Stimulated activated CD4-positive, alpha-beta T cell treated with anti-CD3 and anti-CD28 coated beads, Interleukin-12 subunit alpha, Interleukin-12 subunit beta, amount 100 ng/mL, for 24 hours (primary cell): ENCODE data around the gene TXNDC11.

Source experiments
- DNase-seq, 2 experiments: peaks; one replicate each; pipeline ENCODE4 v3.0.0-alpha.2; 2020; ENCODE audit warnings: low read depth in 2 of 2

TXNDC11 gene

DNA sequence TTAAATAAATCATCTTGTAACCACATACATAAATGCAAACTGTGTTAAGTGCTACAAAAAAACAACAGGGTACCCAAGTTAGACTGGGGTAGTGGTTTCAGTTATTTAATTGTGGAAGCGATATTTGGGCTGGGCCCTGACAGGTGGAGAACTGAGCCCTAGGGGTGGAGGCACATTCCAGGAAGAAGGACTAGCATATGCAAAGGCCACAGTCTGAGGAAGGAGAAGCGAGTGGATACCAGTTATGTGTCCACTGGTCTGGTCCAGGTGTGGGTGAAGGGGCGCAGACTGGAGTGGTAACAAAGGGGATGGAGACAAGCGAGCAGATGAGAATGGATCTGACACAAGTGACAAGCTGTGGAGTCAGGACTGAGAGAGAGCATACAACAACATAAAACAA is 22.9 kb downstream of the TXNDC11 start:
- DNase-seq: no peak

DNA sequence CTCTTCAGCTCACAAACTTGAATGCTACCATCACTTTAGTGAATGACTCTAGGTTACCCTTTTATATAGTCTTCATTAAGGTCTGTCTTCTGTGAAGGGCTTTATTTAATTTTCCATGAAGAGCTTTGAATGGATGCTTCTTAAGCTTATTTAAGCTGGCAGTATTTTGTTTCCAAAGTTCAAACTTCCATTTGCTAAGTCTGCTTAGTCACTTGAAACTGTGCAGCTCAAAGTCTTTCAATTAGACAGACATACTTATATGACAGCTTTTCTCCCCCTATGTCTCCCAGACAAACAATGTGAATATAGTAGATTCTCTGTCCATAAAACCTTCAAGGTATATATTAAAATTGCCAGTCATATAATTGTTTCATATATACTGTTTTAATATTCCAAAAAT is 23.5 kb downstream of the TXNDC11 start:
- no peak for DNase-seq

DNA sequence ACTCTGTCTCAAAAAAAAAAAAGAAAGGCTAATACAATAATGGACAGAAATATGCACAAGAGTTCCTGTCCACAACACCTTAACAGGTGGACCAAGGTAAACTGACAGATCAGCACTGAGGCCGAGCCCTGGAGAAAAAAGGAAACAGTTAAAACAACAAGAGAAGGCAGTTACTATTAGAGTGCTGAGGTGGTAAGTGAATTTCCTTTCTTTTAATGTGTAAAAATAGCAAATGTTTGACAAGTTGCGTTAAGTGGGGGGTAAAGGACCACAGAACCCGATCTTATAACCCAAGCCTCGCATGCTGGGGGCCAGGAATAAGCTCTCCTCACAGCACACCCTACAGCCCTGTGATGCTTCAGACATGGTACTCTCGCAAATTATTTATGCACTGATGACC is 24.8 kb downstream of the TXNDC11 start:
- no peak for DNase-seq

DNA sequence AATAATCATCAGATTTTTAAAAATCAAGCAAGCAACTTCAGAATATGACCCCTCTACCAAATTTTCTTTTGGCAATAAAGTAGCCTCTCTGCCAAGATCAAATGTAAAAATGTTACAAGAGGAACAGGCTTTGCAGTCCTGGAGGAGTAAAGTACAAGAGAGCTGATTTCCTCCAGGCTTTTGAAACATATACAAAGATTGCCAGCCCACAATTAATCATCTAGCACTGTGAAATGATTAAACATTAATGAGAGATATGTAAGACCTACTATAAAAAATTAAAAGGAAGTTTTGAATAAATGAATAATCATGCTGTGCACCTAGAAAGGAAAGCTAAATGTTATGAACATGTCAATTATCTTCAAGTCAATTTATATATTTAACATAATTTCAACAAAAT is 26.3 kb downstream of the TXNDC11 start:
- DNase-seq: no peak

DNA sequence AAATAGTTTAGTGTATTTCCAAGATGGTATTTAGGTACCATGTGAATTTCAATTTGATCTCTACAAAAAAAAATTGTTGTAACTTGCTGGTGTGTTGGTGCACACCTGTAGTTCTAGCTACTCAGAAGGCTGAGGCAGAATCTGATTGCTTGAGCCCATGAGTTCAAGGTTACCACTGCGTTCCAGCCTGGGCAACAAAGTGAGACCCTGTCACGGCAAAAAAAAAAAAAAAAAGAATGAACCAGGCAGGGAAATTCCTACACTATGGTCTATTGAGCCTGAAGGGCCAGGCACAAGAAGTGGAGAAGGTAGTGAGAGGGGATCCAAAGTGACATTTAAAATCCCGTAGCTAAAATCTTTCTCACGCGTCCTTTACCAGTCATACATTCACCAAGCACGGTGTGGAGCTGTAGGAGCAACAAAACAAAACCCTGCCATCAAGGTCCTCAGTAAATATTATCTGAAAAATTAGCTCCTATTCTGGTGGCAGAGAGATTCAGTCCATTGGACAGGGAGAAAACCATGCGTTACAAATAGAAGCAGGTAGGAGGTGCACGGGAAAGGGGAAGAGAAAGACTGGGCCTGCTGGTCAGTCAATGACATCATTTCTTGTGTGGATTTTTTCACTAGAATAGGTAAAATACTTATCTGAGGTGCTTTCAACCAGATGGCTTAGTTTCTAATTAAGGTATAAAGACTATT is 27.3 kb downstream of the TXNDC11 start:
- DNase-seq: no peak

DNA sequence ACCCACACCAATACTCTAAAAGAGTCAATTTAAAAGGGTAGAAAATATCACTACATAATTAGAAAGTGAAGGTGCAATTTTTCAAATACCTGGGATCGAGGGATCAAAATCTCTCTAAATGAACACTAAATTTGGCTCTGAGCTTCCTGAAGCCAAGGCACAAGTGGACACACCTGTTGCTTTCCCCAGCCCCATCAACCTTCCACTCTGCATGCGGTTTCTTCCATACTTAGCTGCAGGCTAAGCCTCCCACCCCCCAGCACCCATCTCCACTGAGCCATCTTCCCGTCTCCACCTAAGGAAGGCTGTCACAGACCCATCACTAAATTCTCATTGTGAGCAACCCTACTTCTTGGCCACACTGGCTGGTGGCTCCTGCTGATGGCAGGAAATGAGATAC is 30.5 kb downstream of the TXNDC11 start:
- no peak for DNase-seq

DNA sequence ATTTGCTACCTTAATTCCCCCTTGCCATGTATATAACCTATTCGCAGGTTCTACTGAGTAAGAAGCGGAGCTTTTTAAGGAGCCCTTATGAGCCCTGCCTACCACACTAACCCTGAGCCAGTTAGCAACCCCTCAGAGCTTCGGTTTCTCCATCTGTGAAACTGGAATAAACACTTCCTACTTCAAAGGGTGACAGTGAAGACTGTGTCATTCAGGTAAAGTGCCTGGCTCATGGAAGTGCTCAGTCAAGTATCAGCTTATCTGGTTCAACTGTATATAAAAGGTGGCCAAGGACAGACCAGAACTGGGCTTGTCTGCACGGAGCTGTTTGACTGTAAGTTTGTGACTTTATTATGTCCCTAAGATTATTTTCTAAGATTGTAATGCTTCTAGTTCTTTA is 31.0 kb downstream of the TXNDC11 start:
- no peak for DNase-seq

DNA sequence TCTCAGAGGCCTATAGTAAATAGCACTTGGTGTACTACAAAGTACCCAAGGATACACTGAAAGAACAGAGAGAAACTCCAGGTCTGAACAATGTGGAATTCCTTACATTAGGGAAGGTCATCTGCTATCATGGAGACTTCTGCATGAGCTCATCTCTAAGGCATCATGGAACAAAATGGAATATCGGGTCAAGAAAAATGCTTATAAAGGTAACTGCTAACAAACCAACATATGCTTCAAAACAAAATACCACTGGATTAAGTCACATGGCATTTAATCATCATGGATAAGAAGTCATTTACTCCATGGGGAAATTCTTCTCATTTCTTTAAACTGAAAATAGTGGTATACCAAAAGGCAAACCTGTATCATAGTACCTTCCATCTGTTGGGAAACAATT is 34.2 kb downstream of the TXNDC11 start:
- DNase-seq: no peak

DNA sequence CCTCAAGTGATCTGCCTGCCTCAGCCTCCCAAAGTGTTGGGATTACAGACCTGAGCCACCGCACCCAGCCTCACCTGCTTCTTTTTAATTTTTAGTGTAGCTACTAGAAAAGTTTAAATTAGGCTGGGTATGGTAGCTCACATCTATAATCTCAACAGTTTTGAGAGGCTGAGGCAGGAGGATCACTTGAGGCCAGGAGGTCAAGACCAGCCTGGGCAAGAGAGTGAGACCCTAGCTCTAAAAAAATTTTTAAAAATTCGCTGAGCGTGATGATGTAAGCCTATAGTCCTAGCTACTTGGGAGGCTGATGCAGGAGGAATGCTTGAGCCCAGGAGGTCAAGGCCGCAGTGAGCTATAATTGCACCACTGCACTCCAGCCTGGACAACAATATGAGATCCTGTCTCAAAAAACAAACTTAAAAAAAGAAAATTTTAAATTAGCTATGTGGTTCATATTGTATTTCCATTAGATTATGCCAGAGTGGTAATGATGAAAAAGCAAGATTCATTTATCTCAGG is 34.9 kb downstream of the TXNDC11 start:
- DNase-seq: no peak

DNA sequence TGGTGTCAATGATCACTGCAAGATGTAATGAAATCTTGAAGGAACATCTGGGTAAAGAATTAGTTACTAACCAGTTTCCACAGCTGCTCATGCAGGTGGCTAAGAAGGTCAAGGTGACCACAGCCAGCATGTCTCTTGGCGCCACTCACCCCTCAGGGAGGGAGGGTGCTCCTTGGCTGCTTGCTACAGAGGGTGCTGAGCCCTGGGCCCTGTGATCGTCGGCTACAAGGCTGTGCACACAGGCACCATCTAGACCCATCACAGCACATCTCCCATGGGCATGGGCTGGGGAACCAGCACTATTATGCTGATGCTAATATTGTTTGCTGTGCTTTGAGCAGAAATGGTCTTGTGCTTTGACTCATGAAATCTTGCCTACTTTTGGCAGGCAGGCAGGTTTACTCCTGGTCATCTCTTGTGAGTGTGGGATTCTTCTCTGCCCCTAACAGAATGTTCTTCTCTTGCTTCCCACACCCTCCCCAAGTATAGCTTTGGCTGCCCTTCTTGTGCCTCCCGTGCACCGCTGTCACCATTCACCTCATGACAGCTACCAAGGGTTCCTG is 36.4 kb downstream of the TXNDC11 start:
- DNase-seq: no peak

DNA sequence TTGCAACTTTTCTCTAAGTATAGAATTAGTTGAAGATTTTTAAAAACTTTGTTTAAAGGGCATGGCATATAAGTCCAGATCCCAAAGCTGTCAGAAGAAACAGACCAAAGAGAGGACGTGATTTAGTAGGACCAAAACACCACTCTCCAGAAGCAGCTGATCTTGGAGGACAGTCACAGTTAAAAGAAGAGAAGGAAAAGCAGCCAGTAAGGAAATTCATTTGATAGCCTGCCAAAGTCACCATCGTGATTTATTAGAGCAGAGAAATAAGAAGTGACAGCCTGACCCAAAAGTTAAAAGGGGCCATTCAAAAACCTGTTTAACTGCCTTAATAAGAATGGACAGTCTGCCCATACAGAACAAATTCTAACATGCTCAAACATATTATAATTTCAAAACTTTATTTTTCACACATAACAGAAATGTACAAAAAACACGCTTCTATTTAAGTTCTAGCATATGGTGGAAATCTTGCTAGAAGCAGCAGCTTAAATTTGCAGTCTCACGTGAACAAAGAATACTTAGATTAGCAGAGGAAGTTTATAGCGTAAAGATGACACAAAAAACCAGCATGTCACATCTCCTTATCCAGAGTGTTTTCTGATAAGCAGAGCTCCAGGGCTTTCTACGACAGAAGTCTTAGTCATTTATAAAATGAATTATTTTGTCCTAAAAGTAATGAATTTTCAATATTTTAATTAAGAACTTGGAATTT is 37.2 kb downstream of the TXNDC11 start:
- DNase-seq: no peak

DNA sequence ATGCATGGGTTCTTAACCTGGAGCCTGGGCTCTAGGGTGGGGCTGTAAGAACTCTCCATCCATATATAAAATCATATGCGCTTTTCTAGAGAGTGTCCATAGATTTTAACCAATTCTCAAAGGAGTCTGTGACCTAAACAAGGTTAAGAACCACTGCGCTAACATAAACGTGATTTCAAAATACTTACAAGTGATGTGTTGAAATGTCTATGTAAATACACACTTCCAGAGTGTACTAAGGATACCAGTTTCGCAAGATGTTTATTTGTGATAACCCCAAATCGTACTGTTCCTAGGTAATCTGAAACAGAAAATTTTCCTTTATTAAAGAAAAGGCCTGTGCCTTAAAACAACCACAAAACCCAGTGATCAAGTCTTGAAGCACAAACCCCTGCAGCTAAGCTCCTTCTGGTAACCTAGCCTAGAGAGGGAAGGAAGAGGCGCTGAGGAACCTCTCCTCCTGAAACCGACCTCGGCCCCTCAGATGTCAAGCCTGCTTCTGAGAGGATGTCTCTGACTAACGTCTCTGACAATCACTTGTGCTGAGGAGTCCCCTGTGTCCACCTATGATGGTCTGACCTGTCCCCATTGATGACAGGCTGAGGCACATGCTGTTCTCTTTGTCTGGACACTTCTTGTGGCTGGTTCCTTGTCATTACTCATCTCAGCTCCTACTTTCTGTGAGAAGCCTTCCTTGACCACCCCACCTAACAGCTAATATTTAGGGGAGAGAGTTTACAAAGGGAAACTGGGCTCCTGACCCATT is 42.2 kb downstream of the TXNDC11 start:
- DNase-seq: no peak

DNA sequence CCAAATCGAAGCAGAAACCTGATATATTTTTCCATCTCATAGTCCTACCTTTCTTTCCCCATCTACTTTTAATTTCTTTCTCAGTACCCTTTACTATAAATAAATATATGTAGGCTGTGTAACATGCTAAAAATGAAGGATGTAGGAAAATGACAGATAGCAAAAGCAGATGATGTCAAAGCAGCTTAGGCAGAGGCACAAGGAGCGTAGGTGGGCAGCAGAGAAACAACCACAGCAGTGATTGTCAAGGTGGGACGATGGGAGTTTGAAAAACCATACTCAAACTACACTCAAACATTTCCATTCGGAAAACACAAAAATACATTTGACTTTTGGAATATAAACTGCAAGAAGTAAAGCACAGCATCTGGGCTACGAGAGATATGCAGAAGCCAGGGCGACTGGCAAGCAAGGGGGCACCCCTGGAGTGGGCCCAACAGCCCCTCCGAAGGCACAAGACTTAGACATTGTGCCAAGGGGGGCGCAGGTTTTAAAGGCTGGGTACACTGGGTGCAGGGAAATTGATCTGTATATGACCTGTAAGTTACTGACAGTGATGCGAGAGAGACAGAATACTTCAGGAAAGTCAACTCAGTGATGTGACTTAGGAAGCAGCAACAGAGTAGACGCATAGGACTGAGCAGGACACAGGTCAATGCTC is 43.3 kb downstream of the TXNDC11 start:
- DNase-seq: no peak

DNA sequence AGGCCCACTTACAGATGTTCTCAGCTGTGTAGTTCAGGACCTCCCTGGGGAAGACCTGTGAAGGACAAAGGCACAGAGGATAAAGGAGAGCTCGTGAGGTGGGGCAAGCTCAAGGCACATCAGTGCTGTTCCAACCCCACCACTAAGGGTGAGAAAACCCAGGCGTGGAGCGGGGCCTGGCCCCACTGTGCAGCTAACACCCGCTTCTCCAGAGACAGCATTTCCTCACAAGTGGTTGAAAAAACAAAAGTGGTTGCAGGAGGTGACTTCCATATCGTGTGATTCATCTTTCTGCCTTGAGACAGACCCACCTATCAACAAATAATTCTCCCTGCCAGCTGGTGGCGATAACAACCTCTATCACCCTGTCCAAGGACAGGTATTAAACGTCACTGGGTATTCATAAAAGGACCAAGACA is 44.4 kb downstream of the TXNDC11 start:
- peak in 1 of 2 experiments; percentile 13 for DNase-seq

DNA sequence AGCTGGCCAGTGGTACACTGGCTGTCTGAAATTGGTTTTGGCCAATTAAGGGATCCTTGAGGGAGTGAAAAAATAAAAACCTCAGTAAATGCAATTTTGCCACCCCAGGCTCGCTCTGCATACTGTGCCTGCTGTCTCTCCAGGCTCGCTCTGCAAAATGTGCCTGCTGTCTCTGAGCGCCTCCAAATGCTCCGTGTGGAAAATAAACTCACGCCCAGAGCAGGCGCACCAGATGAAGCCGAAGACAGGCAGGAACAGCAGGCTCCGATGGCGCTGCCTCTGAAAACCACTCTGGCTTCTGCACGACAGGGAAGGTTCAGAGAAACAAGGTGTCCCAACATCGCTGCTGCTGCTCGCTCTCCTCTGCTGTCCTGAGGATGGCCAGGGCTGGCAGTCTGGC is 45.3 kb downstream of the TXNDC11 start:
- DNase-seq: no peak

DNA sequence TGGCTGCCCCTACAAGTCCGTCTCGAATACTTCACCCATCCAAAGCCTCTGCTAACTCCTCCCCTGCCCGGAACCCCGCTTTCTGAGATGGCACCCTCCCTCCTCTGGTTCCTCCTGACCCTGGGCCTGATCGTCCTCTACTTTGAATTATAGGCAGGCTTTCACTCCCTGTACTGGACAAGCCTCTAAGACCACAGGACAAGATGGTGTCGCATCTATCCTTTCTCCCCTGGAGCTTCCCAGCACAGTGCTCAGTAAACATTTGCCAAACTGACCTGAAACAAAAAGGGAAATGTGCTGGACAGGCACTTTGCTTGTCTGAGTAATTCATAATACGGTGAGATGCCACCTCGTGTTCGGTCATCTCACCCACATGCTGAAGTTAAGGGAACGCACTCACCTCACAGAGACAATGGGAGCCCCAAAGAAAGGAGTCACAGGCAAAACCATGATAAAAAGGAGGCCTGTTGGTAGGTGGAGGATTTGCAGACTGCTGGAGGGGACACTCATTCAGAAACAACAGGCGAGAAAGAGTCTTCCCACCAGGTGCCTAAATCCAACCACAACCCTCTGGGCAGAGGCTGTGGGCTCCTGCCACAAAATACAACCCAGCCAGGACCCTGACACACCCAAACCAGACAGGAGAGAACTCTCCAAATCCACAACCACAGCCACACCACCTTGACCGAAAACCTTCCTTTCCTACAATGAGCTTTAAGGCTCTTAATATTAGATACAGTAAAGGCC is 46.2 kb downstream of the TXNDC11 start:
- DNase-seq: no peak

DNA sequence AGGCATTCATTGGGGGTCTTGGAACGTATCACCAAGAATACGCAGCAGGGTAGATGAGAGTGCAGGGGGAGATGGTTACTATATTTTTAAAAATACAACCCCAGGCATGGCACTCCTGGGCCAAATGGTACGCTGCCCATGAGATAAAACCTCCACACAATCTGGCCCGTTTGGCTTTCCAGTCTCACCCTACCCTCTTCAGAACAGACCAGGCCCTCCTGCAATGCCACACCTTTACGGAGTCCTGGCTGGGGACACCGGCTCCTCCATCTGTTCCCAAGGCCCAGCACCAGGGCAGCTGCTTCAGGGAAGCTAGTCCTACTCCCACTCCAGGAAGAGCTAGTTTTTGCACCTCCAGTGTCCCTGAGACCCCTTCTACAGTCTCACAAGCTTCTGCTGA is 50.0 kb downstream of the TXNDC11 start:
- DNase-seq: no peak

DNA sequence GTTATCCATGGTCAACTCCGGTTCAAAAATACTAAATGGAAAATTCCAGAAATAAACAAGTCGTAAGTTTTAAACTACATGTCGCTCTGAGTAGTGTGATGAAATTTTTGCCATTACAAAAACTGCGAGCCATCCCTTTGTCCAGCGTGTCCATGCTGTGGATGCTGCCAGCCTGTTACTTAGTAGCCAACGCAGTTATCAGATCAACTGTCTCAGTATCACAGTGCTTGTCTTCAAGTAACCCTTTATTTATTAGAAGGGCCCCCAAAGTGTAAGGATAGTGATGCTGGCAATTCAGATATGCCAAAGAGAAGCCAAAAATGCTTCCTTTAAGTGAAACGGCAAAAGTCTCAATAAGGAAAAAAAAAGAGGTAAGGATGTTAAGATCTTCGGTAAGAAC is 50.5 kb downstream of the TXNDC11 start:
- no peak for DNase-seq

DNA sequence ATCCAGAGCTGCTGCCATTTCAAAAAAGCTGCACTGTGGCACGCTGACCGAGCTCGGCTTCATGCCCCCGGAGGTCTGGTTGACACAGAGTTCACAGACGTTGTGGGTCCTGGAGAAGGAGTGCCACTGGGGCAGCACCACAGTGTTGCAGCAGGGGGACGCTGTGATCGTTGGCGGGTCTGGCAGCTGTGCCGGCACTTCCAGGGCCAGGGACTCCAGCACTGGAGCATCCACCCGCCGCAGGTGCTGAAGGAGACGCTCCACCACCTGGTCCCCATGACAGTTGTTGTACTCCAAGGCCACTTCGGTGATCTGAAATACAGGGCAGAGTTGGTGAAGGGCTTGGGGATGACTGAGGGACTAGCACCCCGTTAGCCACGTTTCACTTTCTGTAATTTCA is 50.9 kb downstream of the TXNDC11 start:
- DNase-seq: no peak

DNA sequence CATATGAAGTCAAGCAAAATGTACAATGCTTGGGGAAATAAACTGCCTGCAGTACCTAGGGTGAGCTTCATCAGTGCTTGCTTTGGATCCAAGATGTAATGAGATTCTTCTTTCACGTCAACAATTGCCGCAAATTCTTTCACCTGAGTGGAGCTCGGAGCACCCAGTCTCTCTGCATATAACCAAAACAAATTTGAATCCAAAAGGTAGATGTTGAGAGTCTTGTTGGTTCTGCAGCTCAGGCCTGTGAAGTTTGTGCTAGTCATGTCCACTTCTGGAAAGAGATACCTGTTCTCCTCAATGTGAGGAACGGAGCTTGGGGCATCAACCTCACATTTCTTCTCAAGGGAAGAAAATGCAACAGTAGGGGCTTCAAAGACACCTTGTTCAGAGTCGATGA is 51.4 kb downstream of the TXNDC11 start:
- DNase-seq: no peak
